H1 (cell line): ENCODE data around the gene CFAP54. TPM values are rescaled to one million over a fixed set of nuclear protein-coding genes. Genes with fewer than 3 reads are reported as not detected.

Source experiments
- CTCF ChIA-PET: fragments of 300-600 bp; sonication (Branson Sonifier 250); formaldehyde crosslinking; loops from one replicate; lab custom pipeline; 2021; ENCODE audit not compliant: partially characterized antibody; lab: Charles Lee
- POLR2A ChIA-PET: fragments of 300-600 bp; sonication (Branson Sonifier 250); formaldehyde crosslinking; loops from one replicate; lab custom pipeline; 2021; ENCODE audit warnings: inconsistent platforms; ENCODE audit not compliant: partially characterized antibody; lab: Charles Lee
- DNase-seq, 2 experiments: peaks; one replicate each; pipeline versions ENCODE4 v3.0.0 to v3.0.0-alpha.2; 2010 to 2022; ENCODE audit warnings: low spot score in 2 of 2, low read depth in 1 of 2, mixed read lengths in 1 of 2
- FAIRE-seq: peaks from 2 replicates; lab custom pipeline; 2011; peaks lifted over from hg19 to GRCh38; lab: Jason Lieb, UNC
- H2AFZ ChIP-seq: 2 replicates; pipeline ENCODE4 v1.8.1; 2012; ENCODE audit warnings: low read length, inconsistent platforms
- H2AK5ac ChIP-seq: 2 replicates; pipeline ENCODE4 v1.6.1; 2013; ENCODE audit warnings: low read depth, low read length
- H2BK120ac ChIP-seq: replicated peaks from 2 replicates; pipeline ENCODE3; 2013; ENCODE audit warnings: low read depth, low read length, inconsistent platforms
- H2BK12ac ChIP-seq: 2 replicates; pipeline ENCODE4 v1.6.1; 2013; ENCODE audit warnings: low read depth, low read length
- H2BK15ac ChIP-seq: 2 replicates; pipeline ENCODE4 v1.6.1; 2013; ENCODE audit warnings: low read length
- H2BK20ac ChIP-seq: 2 replicates; pipeline ENCODE4 v1.6.1; 2013; ENCODE audit warnings: low read length
- H2BK5ac ChIP-seq: 2 replicates; pipeline ENCODE4 v1.6.1; 2013; ENCODE audit warnings: low read depth, low read length
- H3K14ac ChIP-seq: 2 replicates; pipeline ENCODE4 v1.6.1; 2013; ENCODE audit warnings: inconsistent platforms; ENCODE audit not compliant: insufficient read length
- H3K18ac ChIP-seq: 2 replicates; pipeline ENCODE4 v1.6.1; 2013; ENCODE audit warnings: low read length; ENCODE audit errors: extremely low read depth
- H3K23ac ChIP-seq: 2 replicates; pipeline ENCODE4 v1.6.1; 2013; ENCODE audit warnings: inconsistent platforms; ENCODE audit not compliant: insufficient read length
- H3K23me2 ChIP-seq: 2 replicates; pipeline ENCODE4 v1.6.1; 2013; ENCODE audit warnings: low read depth, low read length
- H3K27ac ChIP-seq: 2 replicates; pipeline ENCODE4 v1.6.1; 2011; ENCODE audit warnings: low read depth, low read length, inconsistent platforms
- H3K27me3 ChIP-seq, 4 experiments: replicated peaks in 1 of 4; 1 replicate in 1 of 4; 2 replicates in 3 of 4; pipeline versions ENCODE4 v1.6.1 to v1.8.1; 2011 to 2013; ENCODE audit warnings: low read length in 3 of 4, mild to moderate bottlenecking in 3 of 4, inconsistent platforms in 2 of 4, mixed read lengths in 2 of 4, moderate library complexity in 1 of 4; ENCODE audit not compliant: control insufficient read depth in 3 of 4, insufficient read depth in 3 of 4; ENCODE audit errors: extremely low read depth in 1 of 4
- H3K36me3 ChIP-seq, 4 experiments: 2 replicates each; pipeline versions ENCODE4 v1.6.1 to v1.8.1; 2011 to 2013; ENCODE audit warnings: mild to moderate bottlenecking in 4 of 4, low read length in 3 of 4, moderate library complexity in 2 of 4, control low read depth in 1 of 4, inconsistent platforms in 1 of 4; ENCODE audit not compliant: insufficient read depth in 4 of 4, control insufficient read depth in 2 of 4
- H3K4ac ChIP-seq: replicated peaks from 2 replicates; pipeline ENCODE3; 2013; ENCODE audit warnings: low read length, low read depth, mixed read lengths, inconsistent platforms; ENCODE audit not compliant: insufficient read length
- H3K4me1 ChIP-seq, 4 experiments: replicated peaks in 1 of 4; 1 replicate in 1 of 4; 2 replicates in 3 of 4; pipeline versions ENCODE4 v1.6.1 to v1.8.1; 2011 to 2013; ENCODE audit warnings: low read length in 3 of 4, inconsistent platforms in 2 of 4, mixed read lengths in 1 of 4; ENCODE audit not compliant: insufficient read depth in 4 of 4, control insufficient read depth in 3 of 4
- H3K4me2 ChIP-seq, 2 experiments: 2 replicates each; pipeline versions ENCODE4 v1.6.1 to v1.8.1; 2011 to 2013; ENCODE audit warnings: low read depth in 2 of 2, low read length in 2 of 2, control low read depth in 1 of 2, inconsistent platforms in 1 of 2, mild to moderate bottlenecking in 1 of 2; ENCODE audit not compliant: insufficient read depth in 1 of 2
- H3K4me3 ChIP-seq, 4 experiments: fragments of 200-600, 300-600 bp in 1 of 4; sonication (generic), shearing (Covaris generic), sonication (Bioruptor Twin) in 1 of 4; 2 replicates each; pipeline versions ENCODE4 v1.5.1 to v1.8.1; 2011 to 2016; ENCODE audit warnings: low read length in 4 of 4, low read depth in 3 of 4, control low read depth in 2 of 4, inconsistent platforms in 2 of 4, mild to moderate bottlenecking in 2 of 4, mixed read lengths in 1 of 4, moderate library complexity in 1 of 4; ENCODE audit not compliant: insufficient read depth in 2 of 4; ENCODE audit errors: extremely low read depth in 1 of 4
- H3K56ac ChIP-seq: replicated peaks from 2 replicates; pipeline ENCODE3; 2013; ENCODE audit warnings: low read depth, mild to moderate bottlenecking, mixed read lengths, low read length, inconsistent platforms; ENCODE audit not compliant: insufficient read length
- H3K79me1 ChIP-seq: 2 replicates; pipeline ENCODE4 v1.6.1; 2013; ENCODE audit warnings: low read depth, low read length, control low read depth
- H3K79me2 ChIP-seq, 2 experiments: 2 replicates each; pipeline versions ENCODE4 v1.6.1 to v1.8.1; 2012 to 2013; ENCODE audit warnings: low read length in 2 of 2, mild to moderate bottlenecking in 2 of 2, inconsistent platforms in 1 of 2; ENCODE audit not compliant: insufficient read depth in 2 of 2, control insufficient read depth in 1 of 2
- H3K9ac ChIP-seq, 4 experiments: replicated peaks in 1 of 4; 1 replicate in 1 of 4; 2 replicates in 3 of 4; pipeline versions ENCODE4 v1.6.1 to v1.8.1; 2011 to 2013; ENCODE audit warnings: low read depth in 3 of 4, low read length in 3 of 4, control low read depth in 2 of 4, mild to moderate bottlenecking in 2 of 4, moderate library complexity in 2 of 4, inconsistent platforms in 1 of 4; ENCODE audit errors: extremely low read depth in 1 of 4
- H3K9me3 ChIP-seq, 2 experiments: 2 replicates each; pipeline versions ENCODE4 v1.6.1 to v1.8.1; 2012 to 2013; ENCODE audit warnings: mild to moderate bottlenecking in 2 of 2, moderate library complexity in 2 of 2, control low read depth in 1 of 2, inconsistent platforms in 1 of 2, low read depth in 1 of 2, low read length in 1 of 2, mixed read lengths in 1 of 2; ENCODE audit not compliant: insufficient read depth in 2 of 2
- H4K20me1 ChIP-seq, 2 experiments: replicated peaks in 1 of 2; 2 replicates each; pipeline versions ENCODE3 to v1.8.1; 2011 to 2013; ENCODE audit warnings: inconsistent platforms in 2 of 2, low read length in 2 of 2, mild to moderate bottlenecking in 1 of 2; ENCODE audit not compliant: insufficient read depth in 2 of 2, control insufficient read depth in 1 of 2
- H4K5ac ChIP-seq: 2 replicates; pipeline ENCODE4 v1.6.1; 2013; ENCODE audit warnings: low read length, low read depth, mixed read lengths, inconsistent platforms; ENCODE audit not compliant: insufficient read length
- H4K8ac ChIP-seq: 2 replicates; pipeline ENCODE4 v1.8.0; 2013; ENCODE audit warnings: mild to moderate bottlenecking, moderate library complexity, low read length, inconsistent platforms; ENCODE audit not compliant: insufficient read depth; ENCODE audit errors: extremely low read depth
- H4K91ac ChIP-seq: replicated peaks from 2 replicates; pipeline ENCODE3; 2013; ENCODE audit warnings: low read length, mixed read lengths, inconsistent platforms; ENCODE audit not compliant: insufficient read length
- CREB1 ChIP-seq: IDR thresholded peaks from 2 replicates; pipeline ENCODE4 v1.6.1; 2012; ENCODE audit warnings: inconsistent platforms
- GTF2F1 ChIP-seq: IDR thresholded peaks from 2 replicates; pipeline ENCODE4 v1.6.1; 2012; ENCODE audit warnings: low read depth, low read length, improper control_type of control experiment, borderline replicate concordance
- RNF2 ChIP-seq: fragments of 200-900, 300-1000 bp; sonication (generic); IDR thresholded peaks from 2 replicates; pipeline ENCODE4 v1.7.1; 2016; ENCODE audit warnings: borderline replicate concordance, low read depth, mild to moderate bottlenecking, antibody characterized with exemption, low read length; ENCODE audit not compliant: poor library complexity, severe bottlenecking; ENCODE audit errors: missing control alignments
- SRF ChIP-seq: IDR thresholded peaks from 2 replicates; pipeline ENCODE4 v1.6.1; 2011; ENCODE audit warnings: mild to moderate bottlenecking, low read depth, low read length, moderate library complexity
- WGBS, 2 experiments: shearing (Covaris generic) in 1 of 2; methylation state at CpG; one replicate each; pipeline versions ENCODE4 v1.1.6 to v1.1.7; 2013 to 2015; ENCODE audit warnings: low lambda C conversion rate in 2 of 2, mixed read lengths in 2 of 2, inconsistent platforms in 1 of 2, low coverage in 1 of 2, missing lambda C conversion rate in 1 of 2; ENCODE audit not compliant: insufficient replicate concordance in 2 of 2, insufficient coverage in 1 of 2, insufficient read length in 1 of 2; ENCODE audit errors: extremely low coverage in 1 of 2, missing lambda C conversion rate in 1 of 2; 5-methylcytosine and 5-hydroxymethylcytosine counted together
- polyA plus RNA-seq, 7 experiments: library from polyadenylated mRNA; depleted of rRNA in 3 of 7; stranded (reverse) in 5 of 7; unstranded in 2 of 7; fragments of >200 nt in 5 of 7; fragments of 200-250 nt in 2 of 7; gene quantifications; 1 replicate in 5 of 7; 2 replicates in 1 of 7; 4 replicates in 1 of 7; pipeline versions ENCODE4 v1.2.1 to v1.2.3, GENCODE V29; 2011 to 2013; ENCODE audit warnings: missing spikeins in 2 of 7, mixed read lengths in 2 of 7
- total RNA-seq: library from RNA; stranded (reverse); fragmentation: NEBNext Ultra II Directional; extraction: Animal tissue kit (Norgen Biotek cat#: 25700); gene quantifications from 2 replicates; pipeline ENCODE4 v1.2.1, GENCODE V29; 2021

The CFAP54 gene
- total and polyA plus RNA-seq, 2 of the 8 experiments (the other 6 are each of a cell fraction or from before 2014, with no cell fraction given): 0.17 to 0.33 TPM

DNA sequence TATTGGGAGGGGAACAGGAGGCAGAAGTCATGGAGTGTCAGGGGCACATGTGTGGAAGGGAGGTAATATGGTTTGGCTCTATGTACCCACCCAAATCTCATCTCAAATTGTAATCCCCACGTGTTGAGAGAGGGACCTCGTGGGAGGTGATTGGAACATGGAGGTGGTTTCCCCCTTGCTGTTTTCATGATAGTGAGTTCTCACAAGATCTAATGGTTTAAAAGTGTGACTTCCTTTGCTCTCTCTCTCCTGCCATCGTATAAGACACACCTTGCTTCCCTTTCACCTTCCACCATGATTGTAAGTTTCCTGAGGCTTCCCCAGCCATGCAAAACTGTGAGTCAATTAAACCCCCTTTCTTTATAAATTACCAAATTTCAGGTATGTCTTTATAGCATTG is 47.6 kb upstream of the CFAP54 start:
- no peak for FAIRE-seq
- WGBS, 2 experiments: 86% methylated on average over 3 of the region's 3 CpGs; no CpG with 5 or more reads in 1 of the 2 experiments
- Histone ChIP-seq H2BK15ac (no peak overlapping the region), H3K4ac (no peak overlapping the region), H3K27me3 (no peaks in the 10 kb centered on the region), H3K23me2 (no peaks in the 10 kb centered on the region), H4K8ac (no peak overlapping the region), H3K4me1 (no peaks in the 10 kb centered on the region), H3K36me3 (no peaks in the 10 kb centered on the region), H3K4me3 (no peak overlapping the region), H2BK120ac (no peak overlapping the region), H2BK5ac (no peak overlapping the region), H3K23ac (no peak overlapping the region), H4K5ac (no peak overlapping the region), H2AK5ac (no peak overlapping the region), H2BK12ac (no peak overlapping the region), H2BK20ac (no peak overlapping the region), H3K9ac (no peak overlapping the region), H3K18ac (no peak overlapping the region), H3K79me2 (no peaks in the 10 kb centered on the region)
- POLR2A ChIA-PET: no interaction called here
- TF ChIP-seq GTF2F1: no peak
- no peak for TF ChIP-seq RNF2
- TF ChIP-seq SRF: no peak
- no peak for TF ChIP-seq CREB1
- TF ChIP-seq, all 59 proteins: peak for 0
- H3K27ac ChIP-seq: no peak overlapping the region
- H3K79me1 ChIP-seq: no peaks in the 10 kb centered on the region
- H4K91ac ChIP-seq: no peak overlapping the region
- no peaks in the 10 kb centered on the region for H4K20me1 ChIP-seq
- no peak overlapping the region for H3K14ac ChIP-seq
- CTCF ChIA-PET: no interaction called here
- DNase-seq: no peak
- no peak overlapping the region for H3K56ac ChIP-seq
- no peak overlapping the region for H2AFZ ChIP-seq
- H3K9me3 ChIP-seq: no peaks in the 10 kb centered on the region
- H3K4me2 ChIP-seq: no peak overlapping the region
